Stimulated activated memory B cell treated with anti-CD40 and anti-IgM and Interleukin-4, amounts not matched to agents 10 μg/mL and 1 μg/mL and 100 μg/mL, for 72 hours (primary cell): ENCODE results near the gene OR5H2.
A peak's percentile ranks its signal among the peaks of the same experiment; 100 is the strongest.
"Not testable (repeated sequence)": the region's sequence is repeated elsewhere in the genome, so short reads cannot be mapped to it uniquely, and the experiment has no call there.

Experiments
- ATAC-seq: fragments of 150-1000 bp; cut with Tn5 transposase; 2 replicates; pipeline ENCODE4 v1.10.0; 2021
- H3K27ac Mint-ChIP-seq: one replicate; pipeline ENCODE4 v1.8.0; 2022; ENCODE audit warnings: mild to moderate bottlenecking, mixed read lengths
- H3K27me3 Mint-ChIP-seq: one replicate; pipeline ENCODE4 v1.8.0; 2022; ENCODE audit warnings: mixed read lengths
- H3K36me3 Mint-ChIP-seq: one replicate; pipeline ENCODE4 v1.8.0; 2022; ENCODE audit warnings: mixed read lengths
- H3K4me1 Mint-ChIP-seq: one replicate; pipeline ENCODE4 v1.8.0; 2022; ENCODE audit warnings: mixed read lengths
- H3K4me3 Mint-ChIP-seq: one replicate; pipeline ENCODE4 v1.8.0; 2022; ENCODE audit warnings: mild to moderate bottlenecking, moderate library complexity, mixed read lengths
- H3K9me3 Mint-ChIP-seq: one replicate; pipeline ENCODE4 v1.8.0; 2022; ENCODE audit warnings: mixed read lengths

OR5H2 gene

GRCh38 chr3:98282205-98282604 lies at the start of gene OR5H2:
OR5H2 (plus strand) TSS chr3:98282505; CDS start chr3:98282903, 398 bp downstream.
- H3K36me3 Mint-ChIP-seq, result no peaks in the 10 kb centered on the region
- no peaks in the 10 kb centered on the region for H3K9me3 Mint-ChIP-seq
- ATAC-seq, result no peak
- no peak within 1 kb of the TSS for H3K27ac Mint-ChIP-seq
- peaks cover 6% of the 10 kb centered on the region for H3K4me1 Mint-ChIP-seq
- no peaks in the 10 kb centered on the region for H3K27me3 Mint-ChIP-seq
- no peak within 1 kb of the TSS for H3K4me3 Mint-ChIP-seq

GRCh38 chr3:98233468-98233867 lies 48.8 kb upstream of the OR5H2 start:
- no peak overlapping the region for H3K4me3 Mint-ChIP-seq
- H3K4me1 Mint-ChIP-seq, result peaks cover 12% of the 10 kb centered on the region
- no peaks in the 10 kb centered on the region for H3K36me3 Mint-ChIP-seq
- no peaks in the 10 kb centered on the region for H3K27me3 Mint-ChIP-seq
- no peak overlapping the region for H3K27ac Mint-ChIP-seq
- ATAC-seq, result peak; percentile 51
- peaks cover 4% of the 10 kb centered on the region for H3K9me3 Mint-ChIP-seq

GRCh38 chr3:98240131-98240530 lies 42.2 kb upstream of the OR5H2 start:
- Mint-ChIP-seq H3K4me3 (no peak overlapping the region), H3K27me3 (no peaks in the 10 kb centered on the region)

GRCh38 chr3:98242155-98242554 lies 40.1 kb upstream of the OR5H2 start:
- no peak overlapping the region for H3K27ac Mint-ChIP-seq
- no peak for ATAC-seq
- peaks cover 6% of the 10 kb centered on the region for H3K9me3 Mint-ChIP-seq

More at GRCh38 chr3:98240131-98240530, 42.2 kb upstream of the OR5H2 start:
- H3K27ac Mint-ChIP-seq, result no peak overlapping the region
- no peaks in the 10 kb centered on the region for H3K36me3 Mint-ChIP-seq
- H3K4me1 Mint-ChIP-seq, result no peaks in the 10 kb centered on the region
- no peak for ATAC-seq
- peaks cover 1% of the 10 kb centered on the region for H3K9me3 Mint-ChIP-seq

GRCh38 chr3:98243843-98244242 lies 38.5 kb upstream of the OR5H2 start:
- ATAC-seq, result no peak
- H3K4me1 Mint-ChIP-seq, result no peaks in the 10 kb centered on the region
- H3K27ac Mint-ChIP-seq, result no peak overlapping the region

More at GRCh38 chr3:98242155-98242554, 40.1 kb upstream of the OR5H2 start:
- no peak overlapping the region for H3K4me3 Mint-ChIP-seq
- H3K27me3 Mint-ChIP-seq, result no peaks in the 10 kb centered on the region
- no peaks in the 10 kb centered on the region for H3K36me3 Mint-ChIP-seq
- H3K4me1 Mint-ChIP-seq, result no peaks in the 10 kb centered on the region

GRCh38 chr3:98246142-98246541 lies 36.2 kb upstream of the OR5H2 start:
- no peak overlapping the region for H3K27ac Mint-ChIP-seq
- no peaks in the 10 kb centered on the region for H3K36me3 Mint-ChIP-seq
- ATAC-seq, result no peak
- no peak overlapping the region for H3K4me3 Mint-ChIP-seq
- H3K9me3 Mint-ChIP-seq, result peaks cover 6% of the 10 kb centered on the region
- H3K4me1 Mint-ChIP-seq, result no peaks in the 10 kb centered on the region
- H3K27me3 Mint-ChIP-seq, result no peaks in the 10 kb centered on the region

More at GRCh38 chr3:98243843-98244242, 38.5 kb upstream of the OR5H2 start:
- H3K36me3 Mint-ChIP-seq, result no peaks in the 10 kb centered on the region
- no peaks in the 10 kb centered on the region for H3K27me3 Mint-ChIP-seq
- peaks cover 6% of the 10 kb centered on the region for H3K9me3 Mint-ChIP-seq
- H3K4me3 Mint-ChIP-seq, result no peak overlapping the region

- H3K36me3 Mint-ChIP-seq, H3K4me1 Mint-ChIP-seq, H3K27me3 Mint-ChIP-seq, ATAC-seq, H3K4me3 Mint-ChIP-seq, H3K27ac Mint-ChIP-seq: not testable (repeated sequence)
- peaks cover 17% of the 10 kb centered on the region for H3K9me3 Mint-ChIP-seq
Measured at GRCh38 chr3:98256026-98256425, 26.3 kb upstream of the OR5H2 start.

GRCh38 chr3:98259707-98260106 lies 22.6 kb upstream of the OR5H2 start:
- Mint-ChIP-seq H3K9me3 (peaks cover 8% of the 10 kb centered on the region), H3K36me3 (no peaks in the 10 kb centered on the region), H3K27ac (no peak overlapping the region), H3K4me1 (no peaks in the 10 kb centered on the region), H3K27me3 (no peaks in the 10 kb centered on the region), H3K4me3 (no peak overlapping the region)
- no peak for ATAC-seq

GRCh38 chr3:98262046-98262445 lies 20.3 kb upstream of the OR5H2 start:
- no peaks in the 10 kb centered on the region for H3K36me3 Mint-ChIP-seq
- no peaks in the 10 kb centered on the region for H3K27me3 Mint-ChIP-seq
- no peaks in the 10 kb centered on the region for H3K4me1 Mint-ChIP-seq
- ATAC-seq, result no peak
- no peak overlapping the region for H3K27ac Mint-ChIP-seq
- no peak overlapping the region for H3K4me3 Mint-ChIP-seq
- peaks cover 8% of the 10 kb centered on the region for H3K9me3 Mint-ChIP-seq

- no peak for ATAC-seq
- peaks cover 6% of the 10 kb centered on the region for H3K9me3 Mint-ChIP-seq
- H3K4me3 Mint-ChIP-seq, result no peak within 1 kb of the TSS
- no peak within 1 kb of the TSS for H3K27ac Mint-ChIP-seq
- no peaks in the 10 kb centered on the region for H3K36me3 Mint-ChIP-seq
- H3K27me3 Mint-ChIP-seq, result no peaks in the 10 kb centered on the region
- no peaks in the 10 kb centered on the region for H3K4me1 Mint-ChIP-seq
Measured at GRCh38 chr3:98263944-98264343, 18.4 kb upstream of the OR5H2 start, which contains the start of gene OR5H6. OR5H6 (plus strand) TSS chr3:98264244; CDS start chr3:98264333, 89 bp downstream.

GRCh38 chr3:98269846-98270245 lies 12.5 kb upstream of the OR5H2 start:
- no peaks in the 10 kb centered on the region for H3K36me3 Mint-ChIP-seq
- peaks cover 24% of the 10 kb centered on the region for H3K9me3 Mint-ChIP-seq
- H3K4me3 Mint-ChIP-seq, result no peak overlapping the region
- ATAC-seq, result no peak
- no peaks in the 10 kb centered on the region for H3K4me1 Mint-ChIP-seq
- no peak overlapping the region for H3K27ac Mint-ChIP-seq
- H3K27me3 Mint-ChIP-seq, result no peaks in the 10 kb centered on the region

- ATAC-seq, result no peak
- Mint-ChIP-seq H3K36me3 (no peaks in the 10 kb centered on the region), H3K4me3 (no peak overlapping the region), H3K4me1 (no peaks in the 10 kb centered on the region), H3K27me3 (no peaks in the 10 kb centered on the region), H3K27ac (no peak overlapping the region), H3K9me3 (peaks cover 24% of the 10 kb centered on the region)
Measured at GRCh38 chr3:98272126-98272525, 10.2 kb upstream of the OR5H2 start.

GRCh38 chr3:98274914-98275313 lies 7.4 kb upstream of the OR5H2 start:
- no peaks in the 10 kb centered on the region for H3K27me3 Mint-ChIP-seq
- no peak overlapping the region for H3K4me3 Mint-ChIP-seq
- peaks cover 11% of the 10 kb centered on the region for H3K9me3 Mint-ChIP-seq
- no peak overlapping the region for H3K27ac Mint-ChIP-seq
- no peak for ATAC-seq
- H3K36me3 Mint-ChIP-seq, result no peaks in the 10 kb centered on the region
- H3K4me1 Mint-ChIP-seq, result peaks cover 6% of the 10 kb centered on the region

GRCh38 chr3:98290916-98291315 lies 8.6 kb downstream of the OR5H2 start:
- Mint-ChIP-seq H3K9me3 (no peaks in the 10 kb centered on the region), H3K27me3 (peaks cover 9% of the 10 kb centered on the region), H3K4me1 (no peaks in the 10 kb centered on the region), H3K36me3 (no peaks in the 10 kb centered on the region), H3K27ac (no peak overlapping the region), H3K4me3 (no peak overlapping the region)
- no peak for ATAC-seq

GRCh38 chr3:98291332-98291957 lies 9.1 kb downstream of the OR5H2 start:
- Mint-ChIP-seq H3K9me3 (no peaks in the 10 kb centered on the region), H3K36me3 (no peaks in the 10 kb centered on the region), H3K27ac (no peak overlapping the region), H3K4me1 (no peaks in the 10 kb centered on the region), H3K4me3 (no peak overlapping the region), H3K27me3 (peaks cover 9% of the 10 kb centered on the region)
- no peak for ATAC-seq

- H3K9me3 Mint-ChIP-seq, result no peaks in the 10 kb centered on the region
- H3K4me1 Mint-ChIP-seq, result no peaks in the 10 kb centered on the region
- H3K27ac Mint-ChIP-seq, result no peak overlapping the region
- H3K36me3 Mint-ChIP-seq, result no peaks in the 10 kb centered on the region
- H3K27me3 Mint-ChIP-seq, result peaks cover 9% of the 10 kb centered on the region
- no peak for ATAC-seq
- H3K4me3 Mint-ChIP-seq, result no peak overlapping the region
Measured at GRCh38 chr3:98322101-98322500, 39.8 kb downstream of the OR5H2 start.
